Suprapubic skin (tissue), 4 donors: ENCODE data around the gene CRYBG2. TPM values are rescaled to one million over a fixed set of nuclear protein-coding genes. Genes with fewer than 3 reads are reported as not detected.
"Not testable (repeated sequence)": the region's sequence is repeated elsewhere in the genome, so short reads cannot be mapped to it uniquely, and the experiment has no call there.

Experiments used
- DNase-seq, 2 donors: peaks; one replicate each; pipeline ENCODE4 v3.0.0-alpha.2; 2019; ENCODE audit warnings: low spot score in 2 of 2
- H3K27ac ChIP-seq: fragments of 200-600 bp; sonication (generic); one replicate; pipeline ENCODE4 v1.5.1; 2019
- H3K27me3 ChIP-seq: fragments of 200-600 bp; sonication (generic); one replicate; pipeline ENCODE4 v1.5.1; 2019
- H3K36me3 ChIP-seq: fragments of 200-600 bp; sonication (generic); one replicate; pipeline ENCODE4 v1.5.1; 2019
- H3K4me1 ChIP-seq: fragments of 200-600 bp; sonication (generic); one replicate; pipeline ENCODE4 v1.5.1; 2019
- H3K4me3 ChIP-seq: fragments of 200-600 bp; sonication (generic); one replicate; pipeline ENCODE4 v1.5.1; 2019; ENCODE audit warnings: mild to moderate bottlenecking
- H3K9me3 ChIP-seq: fragments of 200-600 bp; sonication (generic); one replicate; pipeline ENCODE4 v1.5.1; 2019
- CTCF ChIP-seq, 2 donors: fragments of 200-600 bp in 1 of 2; fragments of 450-650 bp in 1 of 2; sonication (generic) in 1 of 2; IDR thresholded peaks; one replicate each; pipeline ENCODE4 v1.5.1; 2016 to 2019; ENCODE audit warnings: antibody characterized with exemption in 2 of 2, mild to moderate bottlenecking in 1 of 2, moderate library complexity in 1 of 2
- EP300 ChIP-seq: sonication (generic); formaldehyde crosslinking; IDR thresholded peaks from one replicate; pipeline ENCODE4 v1.6.1; 2017; ENCODE audit warnings: antibody characterized with exemption
- POLR2A ChIP-seq, 2 donors: fragments of 450-650 bp; IDR thresholded peaks; one replicate each; pipeline ENCODE4 v1.6.1; 2017; ENCODE audit warnings: antibody characterized with exemption in 2 of 2, mild to moderate bottlenecking in 2 of 2, moderate library complexity in 2 of 2
- POLR2AphosphoS5 ChIP-seq, 3 donors: sonication (generic); formaldehyde crosslinking; IDR thresholded peaks; one replicate each; pipeline ENCODE4 v1.6.1; 2017; ENCODE audit warnings: antibody characterized with exemption in 3 of 3
- WGBS: methylation state at CpG from one replicate; pipeline ENCODE4 v1.1.5; 2018; 5-methylcytosine and 5-hydroxymethylcytosine counted together
- total RNA-seq, 4 donors: library from RNA; depleted of rRNA; stranded (reverse); fragments of >200 nt; gene quantifications; one replicate each; pipeline ENCODE4 v1.1.0, GENCODE V29; 2016

The CRYBG2 gene
- total RNA-seq, 4 donors from 2014 or later, result 47.8 to 96.9 (median 62.8) TPM

- WGBS, result 13% methylated on average over 3 of the region's 3 CpGs
Observed at GRCh38 chr1:26391450-26391849, 37.5 kb upstream of the CRYBG2 start.

GRCh38 chr1:26389604-26390247 lies 35.8 kb upstream of the CRYBG2 start:
- 85% methylated on average over 4 of the region's 4 CpGs for WGBS
- Histone ChIP-seq H3K4me3 (no peak overlapping the region), H3K27me3 (no peaks in the 10 kb centered on the region), H3K27ac (no peak overlapping the region), H3K4me1 (no peaks in the 10 kb centered on the region), H3K36me3 (no peaks in the 10 kb centered on the region), H3K9me3 (no peaks in the 10 kb centered on the region)
- no peak for DNase-seq
- TF ChIP-seq EP300, result no peak
- TF ChIP-seq POLR2A (IDR thresholded peaks at IDR 0.05), result no peak
- TF ChIP-seq POLR2AphosphoS5 (IDR thresholded peaks at IDR 0.05), result no peak
- TF ChIP-seq CTCF (IDR thresholded peaks at IDR 0.05), result no peak

More at GRCh38 chr1:26391450-26391849, 37.5 kb upstream of the CRYBG2 start:
- no peak for TF ChIP-seq CTCF (IDR thresholded peaks at IDR 0.05)
- TF ChIP-seq POLR2AphosphoS5 (IDR thresholded peaks at IDR 0.05), result no peak
- no peak for TF ChIP-seq POLR2A (IDR thresholded peaks at IDR 0.05)
- TF ChIP-seq EP300, result no peak
- no peak for DNase-seq
- Histone ChIP-seq H3K4me3 (no peak overlapping the region), H3K9me3 (no peaks in the 10 kb centered on the region), H3K27me3 (no peaks in the 10 kb centered on the region), H3K4me1 (no peaks in the 10 kb centered on the region), H3K36me3 (no peaks in the 10 kb centered on the region), H3K27ac (no peak overlapping the region)

DNA sequence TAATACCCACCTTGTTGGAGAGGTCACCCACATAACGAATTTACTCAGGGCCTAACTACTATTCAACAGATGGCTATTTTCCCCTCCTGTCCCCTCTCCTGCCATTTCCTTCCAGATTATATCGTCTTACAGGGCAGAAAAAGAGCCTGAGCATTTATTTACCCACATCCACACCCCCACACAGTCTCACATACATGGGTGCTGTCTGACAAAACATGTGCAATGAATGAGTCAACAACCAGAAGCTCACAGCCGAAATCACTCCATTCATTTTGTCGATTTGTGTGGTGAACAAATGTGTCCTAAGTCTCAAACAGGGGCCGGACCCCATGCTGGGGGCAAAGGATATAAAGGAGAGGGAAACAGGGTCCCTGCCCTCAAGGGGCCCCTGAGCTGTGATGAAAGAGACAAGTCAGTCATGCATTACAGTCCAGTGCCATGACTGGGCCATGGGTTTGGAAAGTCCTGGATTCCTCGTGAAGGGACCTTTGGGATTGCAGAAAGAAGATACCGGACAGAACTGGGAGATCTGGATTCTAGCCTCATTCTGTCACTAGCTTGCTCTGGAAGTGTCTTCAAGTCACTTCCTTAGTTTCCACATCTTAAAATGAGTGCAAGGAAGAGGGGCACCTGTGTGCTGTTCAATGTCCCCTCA lies 35.0 kb upstream of the CRYBG2 start:
- DNase-seq, result no peak
- TF ChIP-seq EP300 (no peak), CTCF (IDR thresholded peaks at IDR 0.05) (no peak), POLR2A (IDR thresholded peaks at IDR 0.05) (no peak), POLR2AphosphoS5 (IDR thresholded peaks at IDR 0.05) (no peak)
- Histone ChIP-seq H3K4me1 (no peaks in the 10 kb centered on the region), H3K27me3 (no peaks in the 10 kb centered on the region), H3K36me3 (no peaks in the 10 kb centered on the region), H3K27ac (no peak overlapping the region), H3K9me3 (no peaks in the 10 kb centered on the region), H3K4me3 (no peak overlapping the region)
- WGBS, result 74% methylated on average over 7 of the region's 7 CpGs

DNA sequence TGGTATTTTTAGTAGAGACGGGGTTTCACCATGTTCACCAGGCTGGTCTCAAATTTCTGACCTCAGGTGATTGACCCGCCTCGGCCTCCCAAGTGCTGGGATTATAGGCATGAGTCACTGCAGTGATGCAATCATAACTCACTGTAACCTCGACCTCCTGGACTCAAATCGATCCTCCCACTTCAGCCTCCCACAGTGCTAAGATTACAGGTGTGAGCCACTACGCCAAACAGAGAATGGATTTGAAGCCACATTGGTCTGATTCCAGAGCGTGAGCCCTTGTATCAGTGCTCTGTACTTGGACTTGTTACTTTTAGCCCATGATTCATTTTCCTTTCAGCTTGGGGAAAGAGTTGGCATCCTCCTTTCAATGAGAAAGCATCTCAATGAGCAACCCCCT lies 33.5 kb upstream of the CRYBG2 start:
- no peaks in the 10 kb centered on the region for H3K27me3 ChIP-seq
- no peaks in the 10 kb centered on the region for H3K4me1 ChIP-seq
- no peak for DNase-seq
- H3K4me3 ChIP-seq, result no peak overlapping the region
- WGBS, result 65% methylated on average over 7 of the region's 7 CpGs
- no peak overlapping the region for H3K27ac ChIP-seq
- no peaks in the 10 kb centered on the region for H3K36me3 ChIP-seq
- TF ChIP-seq POLR2A (IDR thresholded peaks at IDR 0.05) (no peak), CTCF (IDR thresholded peaks at IDR 0.05) (no peak), POLR2AphosphoS5 (IDR thresholded peaks at IDR 0.05) (no peak), EP300 (no peak)
- H3K9me3 ChIP-seq, result no peaks in the 10 kb centered on the region

DNA sequence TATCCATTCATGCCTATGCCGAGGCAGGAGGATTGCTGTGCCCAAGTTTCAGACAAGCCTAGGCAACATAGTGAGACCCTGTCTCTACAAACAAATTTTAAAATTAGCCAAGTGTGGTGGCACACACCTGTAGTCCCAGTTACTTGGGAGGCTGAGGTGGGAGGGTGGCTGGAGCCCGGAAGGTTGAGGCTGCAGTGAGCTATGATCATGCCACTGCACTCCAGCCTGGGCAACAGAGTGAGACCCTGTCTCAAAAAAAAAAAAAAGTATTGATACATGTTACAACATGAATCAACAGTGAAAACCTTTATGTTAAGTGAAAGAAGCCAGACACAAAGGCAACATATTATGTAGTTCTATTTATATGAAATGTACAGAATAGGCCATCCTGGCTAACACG lies 31.1 kb upstream of the CRYBG2 start:
- H3K4me1 ChIP-seq, H3K9me3 ChIP-seq, DNase-seq, H3K36me3 ChIP-seq, H3K4me3 ChIP-seq, H3K27ac ChIP-seq, H3K27me3 ChIP-seq: not testable (repeated sequence)
- WGBS, result 95% methylated on average over 3 of the region's 3 CpGs
